Glomerular endothelial cell (primary cell): ENCODE measurements around the gene SDR42E2. TPM values are rescaled to one million over a fixed set of nuclear protein-coding genes. Genes with fewer than 3 reads are reported as not detected.
"Not testable (repeated sequence)": the region's sequence is repeated elsewhere in the genome, so short reads cannot be mapped to it uniquely, and the experiment has no call there.

ENCODE experiments used
- DNase-seq: peaks from one replicate; pipeline ENCODE4 v3.0.0-alpha.2; 2011; ENCODE audit warnings: low read depth, low spot score; ENCODE audit errors: extremely low read depth
- total RNA-seq: library from RNA; depleted of rRNA; stranded (reverse); fragments of >200 nt; gene quantifications from 2 replicates; pipeline ENCODE4 v1.2.3, GENCODE V29; 2015

The SDR42E2 gene
- not detected in 2 replicates for total RNA-seq

GRCh38 chr16:22161999-22162655, at the start of gene SDR42E2:
TSS of gene SDR42E2 (plus strand) at chr16:22162506. CDS start at chr16:22165583, 3,077 bp downstream.
- no peak for DNase-seq

DNA sequence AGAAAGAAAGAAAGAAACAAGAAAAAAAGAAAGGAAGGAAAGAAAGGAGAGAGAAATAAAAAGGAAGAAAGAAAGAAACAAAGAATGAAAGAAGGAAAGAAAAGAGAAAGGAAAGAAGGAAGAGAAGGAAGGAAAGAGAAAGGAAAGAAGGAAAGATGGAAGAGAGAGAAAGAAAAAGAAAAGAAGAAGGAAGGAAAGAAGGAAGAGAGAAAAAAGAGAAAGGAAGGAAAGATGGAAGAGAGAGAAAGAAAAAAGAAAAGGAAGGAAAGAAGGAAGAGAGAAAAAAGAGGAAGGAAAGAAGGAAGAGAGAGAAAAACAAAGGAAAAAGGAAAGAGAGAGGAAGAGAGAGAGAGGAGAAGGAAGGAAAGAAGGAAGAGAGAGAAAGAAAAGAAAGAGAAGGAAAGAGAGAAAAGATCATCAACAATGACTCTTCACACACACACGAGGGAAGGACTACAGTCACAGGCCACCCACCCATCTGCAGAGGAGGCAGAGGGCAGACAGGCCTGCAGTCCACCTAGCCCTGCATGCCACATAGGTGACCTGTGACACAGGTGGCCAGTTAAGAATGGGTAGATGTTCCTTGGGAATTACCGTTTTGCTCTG, 46.1 kb upstream of the SDR42E2 start:
- DNase-seq, result no peak

- no peak for DNase-seq
These were observed 44.7 kb upstream of the SDR42E2 start for GRCh38 chr16:22117609-22118008.

DNA sequence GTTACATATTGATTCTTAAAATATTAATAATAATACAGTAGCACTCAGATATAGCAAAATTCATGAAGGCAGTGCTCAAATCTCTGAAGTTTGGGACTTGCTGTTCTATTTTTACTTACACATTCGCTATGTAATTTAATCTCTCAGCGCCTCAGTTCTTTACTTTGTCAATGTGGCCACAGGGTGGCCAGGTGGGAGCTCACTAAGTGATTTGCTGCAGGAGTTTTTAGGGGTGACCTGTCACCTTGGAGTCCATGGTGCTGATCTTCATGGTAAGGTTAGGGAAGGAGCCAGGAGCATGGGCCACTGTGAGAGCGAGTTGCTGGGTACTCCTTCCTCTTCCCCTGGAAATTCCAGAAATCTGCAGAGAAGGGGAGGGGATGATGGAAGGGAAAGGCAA, 41.9 kb upstream of the SDR42E2 start:
- no peak for DNase-seq

GRCh38 chr16:22122239-22122638, 40.1 kb upstream of the SDR42E2 start:
- no peak for DNase-seq

DNA sequence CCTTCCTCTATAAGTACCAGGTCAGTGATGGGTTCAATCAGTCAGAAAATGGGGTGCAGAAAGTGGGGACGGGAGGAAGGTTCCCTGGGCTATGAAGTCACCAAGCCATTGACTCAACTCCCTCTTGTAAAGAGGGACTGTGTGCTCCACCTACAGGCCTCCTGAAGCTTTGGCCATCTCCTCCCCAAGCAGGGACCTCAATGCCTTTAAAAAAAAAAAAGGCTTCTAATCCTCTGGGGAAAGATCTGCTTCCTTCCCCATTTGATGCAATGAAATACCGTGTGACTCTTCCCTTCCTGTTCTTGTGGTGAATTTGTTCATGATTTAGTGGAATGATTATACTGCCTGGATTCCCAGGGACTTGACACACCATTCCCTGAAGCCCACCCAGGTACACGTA, 39.2 kb upstream of the SDR42E2 start:
- no peak for DNase-seq

- no peak for DNase-seq
These were observed 38.4 kb upstream of the SDR42E2 start for GRCh38 chr16:22123759-22124490.

GRCh38 chr16:22124583-22125284, 37.6 kb upstream of the SDR42E2 start:
- no peak for DNase-seq

DNA sequence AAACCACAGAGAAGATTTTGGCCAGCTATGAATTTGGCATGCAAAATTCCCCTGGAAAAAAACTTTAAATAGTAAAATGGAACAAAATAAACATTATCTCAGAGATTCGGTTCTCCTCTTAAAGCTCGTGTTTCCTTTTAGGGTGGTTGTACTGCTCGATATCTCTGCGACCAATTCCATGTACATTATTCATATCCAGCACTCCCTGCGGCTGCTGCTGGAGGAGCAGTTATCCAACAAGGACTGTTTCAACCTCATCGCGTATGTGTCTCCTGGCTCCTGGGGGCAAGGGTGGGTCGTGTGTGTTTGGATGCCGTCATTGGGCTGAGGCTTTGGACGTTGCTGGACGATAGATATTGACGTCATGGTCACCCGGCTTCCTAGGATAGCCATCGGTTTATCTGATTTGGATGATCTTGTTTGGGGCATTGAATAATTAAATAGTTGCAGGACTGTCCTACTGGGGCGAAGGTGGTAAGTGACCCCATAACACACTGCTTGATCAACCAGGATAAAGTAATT, 36.2 kb upstream of the SDR42E2 start:
- DNase-seq, result no peak

DNA sequence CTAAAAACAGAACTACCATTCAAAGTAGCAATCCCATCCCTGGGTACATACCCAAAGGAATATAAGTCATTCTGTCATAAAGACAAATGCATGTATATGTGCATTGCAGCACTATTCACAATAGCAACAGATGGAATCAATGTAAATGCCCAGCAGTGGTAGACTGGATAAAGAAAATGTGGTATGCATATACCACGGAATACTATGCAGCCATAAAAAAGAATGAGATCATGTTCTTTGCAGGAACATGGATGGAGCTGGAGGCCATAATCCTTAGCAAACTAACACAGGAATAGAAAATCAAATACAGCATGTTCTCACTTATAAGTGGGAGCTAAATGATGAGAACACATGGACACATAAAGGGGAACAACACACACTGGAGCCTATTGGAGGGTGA, 33.8 kb upstream of the SDR42E2 start:
- DNase-seq, result not testable (repeated sequence)

GRCh38 chr16:22130528-22130927, 31.8 kb upstream of the SDR42E2 start:
- no peak for DNase-seq

- no peak for DNase-seq
These were observed 29.5 kb upstream of the SDR42E2 start for GRCh38 chr16:22132801-22133200.

GRCh38 chr16:22138482-22138881, 23.8 kb upstream of the SDR42E2 start:
- DNase-seq, result no peak

GRCh38 chr16:22139008-22139407, 23.3 kb upstream of the SDR42E2 start:
- no peak for DNase-seq

GRCh38 chr16:22139732-22140131, 22.6 kb upstream of the SDR42E2 start:
- no peak for DNase-seq

GRCh38 chr16:22141767-22142166, 20.5 kb upstream of the SDR42E2 start:
- peak; percentile 2 for DNase-seq

GRCh38 chr16:22144520-22144919, 17.8 kb upstream of the SDR42E2 start:
- DNase-seq, result no peak

DNA sequence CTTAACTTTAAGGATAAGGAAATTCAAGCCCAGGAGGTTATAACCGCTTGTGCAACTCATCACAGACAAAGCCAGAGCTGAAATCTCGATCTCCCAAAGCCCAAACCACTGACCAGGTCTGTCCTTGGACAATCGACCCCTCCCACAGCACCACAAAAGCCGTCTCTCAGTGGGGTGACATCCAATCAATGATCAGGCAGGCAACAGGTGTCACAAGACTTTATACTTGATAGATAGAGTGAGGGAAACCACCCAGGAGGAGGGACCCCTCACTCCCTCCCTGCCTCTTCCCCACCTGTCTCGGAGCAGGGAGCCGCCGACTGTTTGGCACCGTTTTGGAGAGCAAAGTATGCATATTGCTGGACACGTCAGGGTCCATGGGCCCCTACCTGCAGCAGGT, 14.5 kb upstream of the SDR42E2 start:
- no peak for DNase-seq

DNA sequence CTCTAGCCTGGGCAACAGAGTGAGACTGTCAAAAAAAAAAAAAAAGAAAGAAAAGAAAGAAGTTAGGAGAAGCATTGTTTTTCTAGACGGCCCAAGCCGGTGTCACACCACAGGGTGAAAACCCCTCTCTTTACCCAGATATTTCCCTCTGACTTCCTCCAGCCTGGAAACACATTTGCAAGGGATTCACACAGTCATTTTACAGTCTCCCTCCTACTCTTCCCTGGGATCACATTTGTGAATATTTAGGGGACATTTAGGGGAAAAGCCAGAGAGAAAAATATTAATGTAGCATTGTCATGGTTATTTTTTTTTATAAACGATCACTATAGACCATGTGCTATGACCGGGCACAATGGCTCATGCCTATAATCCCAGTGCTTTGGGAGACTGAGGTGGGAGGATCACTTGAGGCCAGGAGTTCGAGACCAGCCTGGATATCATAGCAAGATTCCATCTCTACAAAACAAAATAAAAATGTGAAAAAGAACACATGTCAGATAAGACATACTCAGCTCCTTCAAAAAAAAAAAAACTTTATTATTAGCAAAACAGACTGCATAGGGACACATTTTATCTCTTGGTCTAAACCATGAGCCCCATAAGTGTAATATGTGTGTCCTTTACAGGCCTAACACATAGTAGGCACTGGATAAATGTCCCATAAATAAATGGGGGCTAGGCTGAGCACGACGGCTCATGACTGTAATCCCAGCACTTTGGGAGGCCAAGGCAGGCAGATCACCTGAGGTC, 10.9 kb upstream of the SDR42E2 start:
- DNase-seq, result no peak

- no peak for DNase-seq
These were observed 10.0 kb upstream of the SDR42E2 start for GRCh38 chr16:22152316-22152715.
